Measurements from ENCODE around the gene HACD4.

HACD4 gene

DNA sequence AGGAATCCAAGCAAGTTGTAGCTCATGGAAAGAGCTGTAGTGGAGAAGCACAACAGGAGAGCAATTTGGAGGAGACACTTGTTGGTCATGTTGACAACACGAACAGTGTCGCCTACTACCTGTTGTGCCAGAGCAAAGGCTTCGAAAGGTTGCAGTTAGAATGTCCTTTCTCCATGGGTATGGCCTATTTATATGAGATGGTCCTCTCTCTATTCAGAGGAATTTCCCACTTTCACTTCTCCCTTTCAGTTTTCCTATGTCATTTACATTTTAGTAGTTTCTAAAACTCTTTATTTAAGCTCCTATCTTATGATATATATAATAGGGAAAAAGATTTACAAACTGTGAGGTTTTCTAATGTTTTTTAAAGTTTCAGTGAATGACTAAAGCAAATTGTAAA lies 46.3 kb upstream of the HACD4 start, which contains the start of gene IFNB1:
Gene IFNB1 (minus strand): TSS at position 162 of the 400 bp plus-strand sequence. CDS start 73 bp downstream, at position 89.
- H3K4me2 ChIP-seq (ENCODE audit: low read depth, low read length) = no peak within 1 kb of the TSS
- no peaks in the 10 kb centered on the region for H3F3A ChIP-seq (ENCODE audit: insufficient read depth, low read length)

DNA sequence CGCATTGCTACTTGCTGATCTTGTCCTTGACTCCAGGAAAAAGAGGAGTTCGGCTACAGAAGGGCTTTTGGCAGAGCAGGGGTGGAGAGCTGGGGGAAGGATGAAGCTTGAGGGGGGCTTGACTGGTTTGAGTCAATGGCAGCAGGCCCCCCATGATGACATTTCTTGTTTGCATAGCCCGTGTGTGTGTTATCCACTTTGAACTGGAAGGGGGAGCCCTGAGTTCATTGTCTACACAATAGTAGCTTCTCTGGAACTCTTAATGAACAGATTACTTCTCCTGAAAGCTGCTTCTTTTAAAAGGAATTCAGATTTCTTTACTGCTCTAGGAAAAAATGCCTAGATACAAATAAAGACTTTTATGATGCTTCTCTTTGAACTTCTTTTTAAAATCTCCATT lies 44.0 kb upstream of the HACD4 start:
- DNase-seq = no peak
- Histone ChIP-seq H2AFZ (ENCODE audit: low read length) (no peak overlapping the region), H3K36me3 (replicated peaks; ENCODE audit: insufficient read depth, low read length) (no peaks in the 10 kb centered on the region)

More for the DNA sequence above, 46.3 kb upstream of the HACD4 start, which contains the start of gene IFNB1:
- DNase-seq = no peak
- no peaks in the 10 kb centered on the region for H3K9me3 ChIP-seq (replicated peaks; ENCODE audit: insufficient read depth, low read length)
- no peaks in the 10 kb centered on the region for H3K36me3 ChIP-seq (replicated peaks; ENCODE audit: insufficient read depth, low read length)
- H3K27ac ChIP-seq (ENCODE audit: low read length) = no peak within 1 kb of the TSS
- no peaks in the 10 kb centered on the region for H4K20me1 ChIP-seq (ENCODE audit: insufficient read depth, low read length)
- H3K9ac ChIP-seq (ENCODE audit: low read length) = no peak within 1 kb of the TSS
- H3K79me2 ChIP-seq (ENCODE audit: low read length) = no peaks in the 10 kb centered on the region
- H3K9me2 ChIP-seq (replicated peaks; ENCODE audit: insufficient read depth, low read length) = no peaks in the 10 kb centered on the region
- TF ChIP-seq, protein P1, sequence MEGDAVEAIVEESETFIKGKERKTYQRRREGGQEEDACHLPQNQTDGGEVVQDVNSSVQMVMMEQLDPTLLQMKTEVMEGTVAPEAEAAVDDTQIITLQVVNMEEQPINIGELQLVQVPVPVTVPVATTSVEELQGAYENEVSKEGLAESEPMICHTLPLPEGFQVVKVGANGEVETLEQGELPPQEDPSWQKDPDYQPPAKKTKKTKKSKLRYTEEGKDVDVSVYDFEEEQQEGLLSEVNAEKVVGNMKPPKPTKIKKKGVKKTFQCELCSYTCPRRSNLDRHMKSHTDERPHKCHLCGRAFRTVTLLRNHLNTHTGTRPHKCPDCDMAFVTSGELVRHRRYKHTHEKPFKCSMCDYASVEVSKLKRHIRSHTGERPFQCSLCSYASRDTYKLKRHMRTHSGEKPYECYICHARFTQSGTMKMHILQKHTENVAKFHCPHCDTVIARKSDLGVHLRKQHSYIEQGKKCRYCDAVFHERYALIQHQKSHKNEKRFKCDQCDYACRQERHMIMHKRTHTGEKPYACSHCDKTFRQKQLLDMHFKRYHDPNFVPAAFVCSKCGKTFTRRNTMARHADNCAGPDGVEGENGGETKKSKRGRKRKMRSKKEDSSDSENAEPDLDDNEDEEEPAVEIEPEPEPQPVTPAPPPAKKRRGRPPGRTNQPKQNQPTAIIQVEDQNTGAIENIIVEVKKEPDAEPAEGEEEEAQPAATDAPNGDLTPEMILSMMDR (IDR thresholded peaks at IDR 0.05; ENCODE audit: low read length) = no peak
- no peak for TF ChIP-seq EZH2 (optimal IDR thresholded peaks at IDR 0.05; ENCODE audit: low read depth, low read length)
- TF ChIP-seq EZH2phosphoT487 (IDR thresholded peaks at IDR 0.05; ENCODE audit: low read length) = no peak
- no peak within 1 kb of the TSS for H2AFZ ChIP-seq (ENCODE audit: low read length)
- H3K27me3 ChIP-seq (replicated peaks; ENCODE audit: insufficient read depth, low read length) = no peaks in the 10 kb centered on the region
- no peak within 1 kb of the TSS for H3K4me3 ChIP-seq (ENCODE audit: low read length)
- no peaks in the 10 kb centered on the region for H3K4me1 ChIP-seq (ENCODE audit: low read length)

DNA sequence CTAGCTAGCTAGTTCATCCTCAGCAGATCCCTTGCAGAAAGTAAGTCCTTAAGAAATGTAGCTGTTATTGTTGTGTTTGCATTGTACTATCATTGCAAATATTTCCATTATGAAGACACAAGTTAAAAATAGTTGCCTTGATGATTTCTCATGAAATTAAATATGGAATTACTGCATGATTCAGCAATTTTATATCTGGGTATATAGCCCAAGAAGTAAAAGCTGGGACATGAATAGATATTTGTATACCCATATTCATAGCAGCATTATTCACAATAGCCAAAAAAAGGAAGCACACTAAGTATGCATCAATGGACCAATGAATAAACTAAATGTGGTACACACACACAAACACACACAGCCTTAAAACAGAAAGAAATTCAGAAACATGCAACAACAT lies 39.5 kb upstream of the HACD4 start:
- DNase-seq = no peak
- H3K9me3 ChIP-seq (replicated peaks; ENCODE audit: insufficient read depth, low read length) = no peaks in the 10 kb centered on the region
- H2AFZ ChIP-seq (ENCODE audit: low read length) = no peak overlapping the region
- no peaks in the 10 kb centered on the region for H3K4me1 ChIP-seq (ENCODE audit: low read length)
- TF ChIP-seq EZH2 (optimal IDR thresholded peaks at IDR 0.05; ENCODE audit: low read depth, low read length) (no peak), EZH2phosphoT487 (IDR thresholded peaks at IDR 0.05; ENCODE audit: low read length) (no peak)
- TF ChIP-seq, protein P1 (IDR thresholded peaks at IDR 0.05; ENCODE audit: low read length) = no peak
- H4K20me1 ChIP-seq (ENCODE audit: insufficient read depth, low read length) = no peaks in the 10 kb centered on the region
- H3K9ac ChIP-seq (ENCODE audit: low read length) = no peak overlapping the region
- no peaks in the 10 kb centered on the region for H3K79me2 ChIP-seq (ENCODE audit: low read length)
- no peaks in the 10 kb centered on the region for H3F3A ChIP-seq (ENCODE audit: insufficient read depth, low read length)
- H3K4me3 ChIP-seq (ENCODE audit: low read length) = no peak overlapping the region
- H3K36me3 ChIP-seq (replicated peaks; ENCODE audit: insufficient read depth, low read length) = no peaks in the 10 kb centered on the region
- H3K27me3 ChIP-seq (replicated peaks; ENCODE audit: insufficient read depth, low read length) = no peaks in the 10 kb centered on the region
- H3K9me2 ChIP-seq (replicated peaks; ENCODE audit: insufficient read depth, low read length) = no peaks in the 10 kb centered on the region
- H3K4me2 ChIP-seq (ENCODE audit: low read depth, low read length) = no peak overlapping the region
- H3K27ac ChIP-seq (ENCODE audit: low read length) = no peak overlapping the region

More for the DNA sequence above, 44.0 kb upstream of the HACD4 start:
- Histone ChIP-seq H3K4me1 (ENCODE audit: low read length) (no peaks in the 10 kb centered on the region), H3K27ac (ENCODE audit: low read length) (no peak overlapping the region), H3K4me2 (ENCODE audit: low read depth, low read length) (no peak overlapping the region), H3K9ac (ENCODE audit: low read length) (no peak overlapping the region), H3K4me3 (ENCODE audit: low read length) (no peak overlapping the region), H3F3A (ENCODE audit: insufficient read depth, low read length) (no peaks in the 10 kb centered on the region), H3K79me2 (ENCODE audit: low read length) (no peaks in the 10 kb centered on the region), H4K20me1 (ENCODE audit: insufficient read depth, low read length) (no peaks in the 10 kb centered on the region), H3K9me3 (replicated peaks; ENCODE audit: insufficient read depth, low read length) (no peaks in the 10 kb centered on the region), H3K27me3 (replicated peaks; ENCODE audit: insufficient read depth, low read length) (no peaks in the 10 kb centered on the region), H3K9me2 (replicated peaks; ENCODE audit: insufficient read depth, low read length) (no peaks in the 10 kb centered on the region)
- TF ChIP-seq EZH2 (optimal IDR thresholded peaks at IDR 0.05; ENCODE audit: low read depth, low read length) (no peak), EZH2phosphoT487 (IDR thresholded peaks at IDR 0.05; ENCODE audit: low read length) (no peak)

DNA sequence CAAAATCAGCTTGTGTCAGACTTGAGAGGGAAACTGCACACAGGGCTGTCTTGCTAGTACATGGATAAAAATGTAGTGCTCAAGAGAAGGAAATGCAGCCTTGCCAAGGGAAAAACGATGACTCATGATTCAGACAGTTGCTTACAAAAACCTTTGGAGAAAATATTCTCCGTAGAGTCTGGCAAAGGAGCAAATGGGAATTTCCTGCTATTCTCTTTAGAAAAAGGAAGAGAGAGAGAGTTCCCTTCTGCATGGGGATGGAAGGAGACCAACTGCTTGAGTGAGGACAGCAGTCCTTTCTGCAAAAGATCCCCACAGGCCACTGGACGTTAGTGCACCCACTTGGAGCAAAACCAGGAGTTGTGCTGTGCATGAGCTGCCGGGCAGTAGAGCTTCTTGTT lies 38.7 kb upstream of the HACD4 start:
- no peaks in the 10 kb centered on the region for H3F3A ChIP-seq (ENCODE audit: insufficient read depth, low read length)
- no peaks in the 10 kb centered on the region for H4K20me1 ChIP-seq (ENCODE audit: insufficient read depth, low read length)
- TF ChIP-seq, protein P1 (IDR thresholded peaks at IDR 0.05; ENCODE audit: low read length) = no peak
- TF ChIP-seq EZH2 (optimal IDR thresholded peaks at IDR 0.05; ENCODE audit: low read depth, low read length) = no peak
- no peak for TF ChIP-seq EZH2phosphoT487 (IDR thresholded peaks at IDR 0.05; ENCODE audit: low read length)
- H3K9ac ChIP-seq (ENCODE audit: low read length) = no peak overlapping the region
- no peaks in the 10 kb centered on the region for H3K9me2 ChIP-seq (replicated peaks; ENCODE audit: insufficient read depth, low read length)
- DNase-seq = no peak
- H3K27me3 ChIP-seq (replicated peaks; ENCODE audit: insufficient read depth, low read length) = no peaks in the 10 kb centered on the region
- H3K4me3 ChIP-seq (ENCODE audit: low read length) = no peak overlapping the region
- no peaks in the 10 kb centered on the region for H3K4me1 ChIP-seq (ENCODE audit: low read length)
- H3K27ac ChIP-seq (ENCODE audit: low read length) = no peak overlapping the region
- no peak overlapping the region for H3K4me2 ChIP-seq (ENCODE audit: low read depth, low read length)
- H2AFZ ChIP-seq (ENCODE audit: low read length) = no peak overlapping the region
- H3K36me3 ChIP-seq (replicated peaks; ENCODE audit: insufficient read depth, low read length) = no peaks in the 10 kb centered on the region
- H3K79me2 ChIP-seq (ENCODE audit: low read length) = no peaks in the 10 kb centered on the region
- no peaks in the 10 kb centered on the region for H3K9me3 ChIP-seq (replicated peaks; ENCODE audit: insufficient read depth, low read length)

All from MM.1S (cell line).